Peyer's patch (tissue), 4 donors: ENCODE data around the gene ITPKB.

Experiments used
- POLR2A ChIP-seq, 2 donors: fragments of 450-650 bp; IDR thresholded peaks; one replicate each; pipeline ENCODE4 v1.5.1; 2017; ENCODE audit warnings: antibody characterized with exemption in 2 of 2, mild to moderate bottlenecking in 2 of 2, moderate library complexity in 2 of 2
- TF ChIP-seq, protein P1 (sequence below), 6 experiments: fragments of 450-650 bp in 4 of 6; fragments of 200-600 bp in 2 of 6; sonication (generic) in 1 of 6; IDR thresholded peaks; one replicate each; pipeline ENCODE4 v1.5.1; 2017 to 2019; ENCODE audit warnings: antibody characterized with exemption in 6 of 6, mild to moderate bottlenecking in 3 of 6, moderate library complexity in 1 of 6

DNA sequence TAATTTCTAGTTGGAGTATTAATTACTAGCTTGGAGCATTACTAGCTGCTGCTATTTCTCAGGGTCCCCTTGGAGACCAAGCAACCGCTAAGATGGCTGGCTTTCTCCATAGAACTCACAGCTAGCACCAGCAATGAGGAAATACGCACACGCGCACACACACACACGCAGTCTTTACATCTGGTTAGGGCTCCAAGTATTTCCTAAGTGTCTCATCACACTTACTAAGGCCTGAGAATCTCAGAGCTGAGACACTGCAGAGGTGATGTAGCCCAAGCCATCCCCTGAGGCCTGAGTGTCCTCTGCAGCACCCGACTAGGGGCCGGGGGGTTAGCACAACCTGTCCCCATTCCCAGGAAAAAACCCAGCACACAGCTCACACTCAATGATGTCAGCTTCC lies 42.5 kb downstream of the ITPKB start:
- TF ChIP-seq, protein P1, sequence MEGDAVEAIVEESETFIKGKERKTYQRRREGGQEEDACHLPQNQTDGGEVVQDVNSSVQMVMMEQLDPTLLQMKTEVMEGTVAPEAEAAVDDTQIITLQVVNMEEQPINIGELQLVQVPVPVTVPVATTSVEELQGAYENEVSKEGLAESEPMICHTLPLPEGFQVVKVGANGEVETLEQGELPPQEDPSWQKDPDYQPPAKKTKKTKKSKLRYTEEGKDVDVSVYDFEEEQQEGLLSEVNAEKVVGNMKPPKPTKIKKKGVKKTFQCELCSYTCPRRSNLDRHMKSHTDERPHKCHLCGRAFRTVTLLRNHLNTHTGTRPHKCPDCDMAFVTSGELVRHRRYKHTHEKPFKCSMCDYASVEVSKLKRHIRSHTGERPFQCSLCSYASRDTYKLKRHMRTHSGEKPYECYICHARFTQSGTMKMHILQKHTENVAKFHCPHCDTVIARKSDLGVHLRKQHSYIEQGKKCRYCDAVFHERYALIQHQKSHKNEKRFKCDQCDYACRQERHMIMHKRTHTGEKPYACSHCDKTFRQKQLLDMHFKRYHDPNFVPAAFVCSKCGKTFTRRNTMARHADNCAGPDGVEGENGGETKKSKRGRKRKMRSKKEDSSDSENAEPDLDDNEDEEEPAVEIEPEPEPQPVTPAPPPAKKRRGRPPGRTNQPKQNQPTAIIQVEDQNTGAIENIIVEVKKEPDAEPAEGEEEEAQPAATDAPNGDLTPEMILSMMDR (IDR thresholded peaks at IDR 0.05) = no peak
- TF ChIP-seq POLR2A (IDR thresholded peaks at IDR 0.05) = no peak
